ENCODE data around the gene AMER2.

Gene AMER2, protein sequence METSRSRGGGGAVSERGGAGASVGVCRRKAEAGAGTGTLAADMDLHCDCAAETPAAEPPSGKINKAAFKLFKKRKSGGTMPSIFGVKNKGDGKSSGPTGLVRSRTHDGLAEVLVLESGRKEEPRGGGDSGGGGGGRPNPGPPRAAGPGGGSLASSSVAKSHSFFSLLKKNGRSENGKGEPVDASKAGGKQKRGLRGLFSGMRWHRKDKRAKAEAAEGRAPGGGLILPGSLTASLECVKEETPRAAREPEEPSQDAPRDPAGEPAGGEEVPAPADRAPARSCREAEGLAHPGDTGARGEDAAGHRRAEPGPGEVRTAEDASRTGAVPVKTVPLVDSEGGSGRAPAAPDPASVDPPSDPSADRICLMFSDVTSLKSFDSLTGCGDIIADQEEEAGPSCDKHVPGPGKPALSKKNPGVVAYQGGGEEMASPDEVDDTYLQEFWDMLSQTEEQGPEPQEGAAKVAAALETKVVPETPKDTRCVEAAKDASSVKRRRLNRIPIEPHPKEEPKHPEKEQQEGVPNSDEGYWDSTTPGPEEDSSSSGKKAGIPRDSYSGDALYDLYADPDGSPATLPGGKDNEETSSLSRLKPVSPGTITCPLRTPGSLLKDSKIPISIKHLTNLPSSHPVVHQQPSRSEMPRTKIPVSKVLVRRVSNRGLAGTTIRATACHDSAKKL

GRCh38 chr13:25171517-25172302 is at the start of gene AMER2:
AMER2 (minus strand) TSS chr13:25172288; CDS start chr13:25171619, 669 bp downstream.
- ATAC-seq (no peak), DNase-seq (peak; percentile 16)

DNA sequence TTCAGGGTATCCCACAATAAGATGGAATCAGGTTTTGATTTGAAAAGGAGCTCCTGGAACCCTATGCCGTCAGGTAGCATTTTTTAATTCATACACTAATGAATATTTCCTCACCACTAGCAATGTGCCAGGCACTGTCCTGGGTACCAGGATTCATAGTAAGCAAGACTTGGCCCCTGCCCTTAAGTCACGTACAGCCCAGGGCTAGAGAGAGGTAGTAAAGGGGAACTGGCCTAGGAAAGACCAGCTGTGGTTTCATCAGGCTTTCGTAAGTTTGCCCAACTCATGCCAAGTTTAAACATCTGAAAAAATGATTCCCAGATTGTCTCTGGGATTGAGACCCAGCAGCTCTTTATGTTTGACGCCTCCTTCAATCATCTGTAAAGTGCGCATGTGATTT is 45.9 kb upstream of the AMER2 start:
- ATAC-seq (no peak), DNase-seq (no peak)

- ATAC-seq (peak; percentile 28), DNase-seq (no peak)
Observed at GRCh38 chr13:25217023-25217885, 45.2 kb upstream of the AMER2 start.

DNA sequence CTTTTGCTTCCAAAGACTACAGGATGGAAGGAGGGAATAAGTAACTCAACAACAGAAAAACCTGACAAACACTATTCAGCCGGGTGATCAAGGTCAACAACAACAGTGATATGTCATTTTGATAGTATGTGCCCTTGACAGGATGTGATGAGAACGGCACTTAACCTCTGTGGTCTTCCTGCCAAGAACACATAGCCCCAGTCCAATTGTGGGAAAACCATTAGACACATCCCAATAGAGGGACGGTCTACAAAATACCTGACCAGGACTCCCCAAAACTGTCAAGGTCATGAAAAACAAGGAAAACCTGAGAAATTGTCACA is 43.1 kb upstream of the AMER2 start:
- no peak for DNase-seq
- ATAC-seq, result no peak

DNA sequence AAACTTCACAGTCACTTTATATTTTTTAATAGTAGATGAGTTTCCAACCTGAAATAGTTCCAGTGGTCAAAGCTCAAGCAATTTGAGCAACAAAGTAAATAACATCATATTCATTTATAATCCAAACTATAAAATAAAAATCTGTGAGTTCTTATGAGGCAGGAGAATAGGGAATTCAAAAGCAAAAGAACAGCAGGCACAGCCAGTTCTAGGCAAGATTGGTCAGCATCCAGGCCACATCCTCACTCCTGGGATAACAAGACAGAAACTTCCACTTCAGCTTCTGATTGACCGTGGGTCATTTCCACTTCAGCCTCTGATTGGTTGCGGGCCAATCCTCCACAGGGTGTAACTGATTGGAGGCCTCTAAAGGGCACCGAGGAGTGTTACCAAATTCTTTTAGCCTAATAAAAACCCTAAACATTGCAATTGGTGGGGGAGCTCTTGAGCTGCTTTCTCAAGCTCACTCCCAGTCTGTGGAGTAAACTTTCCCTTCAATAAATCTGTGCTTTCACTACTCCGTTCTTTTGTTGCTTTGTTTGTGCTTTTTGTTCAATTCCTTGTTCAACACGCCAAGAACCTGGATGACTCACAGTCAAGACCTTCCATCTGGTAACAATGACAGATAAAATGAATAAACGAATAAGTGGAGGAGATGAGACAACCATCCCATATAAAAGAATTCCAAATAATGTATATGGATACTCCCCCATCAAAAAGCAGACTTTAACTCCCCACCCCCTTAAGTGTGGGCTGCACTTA is 42.6 kb upstream of the AMER2 start:
- DNase-seq, result no peak

GRCh38 chr13:25213715-25214114 is 41.6 kb upstream of the AMER2 start:
- ATAC-seq (no peak), DNase-seq (no peak)

More for the DNA sequence above, 42.6 kb upstream of the AMER2 start:
- no peak for ATAC-seq

DNA sequence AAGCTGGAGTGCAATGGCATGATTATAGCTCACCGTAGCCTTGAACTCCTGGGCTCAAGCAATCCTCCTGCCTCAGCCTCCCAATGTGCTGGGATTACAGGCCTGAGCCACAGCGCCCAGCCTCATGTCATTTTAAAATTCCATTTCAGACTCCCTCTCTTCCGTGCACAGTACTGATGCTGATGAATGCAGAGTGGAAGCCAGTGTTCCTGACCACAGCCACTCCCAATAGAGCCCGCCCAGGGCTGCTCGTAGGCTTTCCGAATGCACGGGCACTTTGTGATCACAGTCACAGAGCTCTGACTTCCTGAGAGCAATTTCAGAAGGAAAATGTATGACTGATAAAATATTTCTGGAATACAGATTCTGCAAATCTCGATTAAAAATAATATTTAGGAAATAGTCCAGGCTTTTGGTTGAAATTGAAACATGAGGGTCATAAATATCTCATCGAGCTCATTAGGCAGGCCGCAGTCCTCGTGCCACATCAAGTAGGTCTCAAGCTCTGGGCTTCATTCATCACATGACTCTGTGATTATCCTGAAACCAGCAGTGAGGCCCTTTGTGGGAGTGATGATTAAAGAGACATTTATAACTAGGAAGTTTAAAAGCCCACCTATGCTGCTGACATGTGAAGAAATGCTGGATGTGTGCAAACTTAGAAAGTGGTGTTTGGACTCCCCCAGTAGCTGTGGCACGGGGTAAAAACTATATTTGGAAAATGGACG is 38.9 kb upstream of the AMER2 start:
- ATAC-seq (no peak), DNase-seq (no peak)

GRCh38 chr13:25207291-25207810 is 35.3 kb upstream of the AMER2 start:
- no peak for ATAC-seq
- DNase-seq, result no peak

DNA sequence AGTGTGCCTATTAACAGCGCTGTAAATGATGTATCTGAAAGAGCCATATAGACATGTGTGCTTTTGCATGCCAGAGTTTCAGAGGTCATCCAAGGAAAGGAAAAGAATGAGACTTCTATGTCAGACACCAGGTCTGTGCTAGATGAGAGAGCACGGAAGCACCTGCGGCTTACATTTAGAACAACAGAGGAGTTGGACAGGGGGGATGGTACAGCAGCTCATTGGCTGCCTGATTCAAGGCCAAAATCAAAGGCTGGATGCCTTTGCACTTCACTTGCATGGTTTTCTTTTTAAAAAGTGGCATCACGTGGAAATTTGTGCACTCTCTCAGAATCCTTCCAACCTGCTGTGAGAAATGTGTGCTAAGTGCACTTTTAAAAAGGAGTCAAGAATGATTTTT is 32.8 kb upstream of the AMER2 start:
- no peak for ATAC-seq
- no peak for DNase-seq

GRCh38 chr13:25203127-25203740 is 31.1 kb upstream of the AMER2 start:
- DNase-seq (no peak), ATAC-seq (no peak)

DNA sequence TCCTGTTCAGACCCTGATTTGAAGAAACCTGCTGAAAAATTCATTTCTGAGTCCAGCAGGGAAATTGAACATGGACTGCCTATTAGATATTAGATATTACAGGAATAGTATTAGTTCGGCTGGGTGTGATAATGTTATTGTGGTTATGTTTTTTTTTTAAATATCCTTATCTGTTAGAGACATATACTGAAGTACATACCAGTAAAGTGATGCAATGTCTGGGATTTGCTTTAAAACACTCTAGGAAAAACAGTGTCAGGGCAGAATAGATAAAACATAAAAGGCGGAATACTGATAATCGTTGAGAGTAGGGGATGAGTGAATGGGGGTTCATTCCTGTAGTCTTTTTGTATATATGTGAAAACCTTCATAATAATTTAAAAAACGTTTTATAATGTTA is 28.7 kb upstream of the AMER2 start:
- ATAC-seq, result no peak
- DNase-seq, result no peak

DNA sequence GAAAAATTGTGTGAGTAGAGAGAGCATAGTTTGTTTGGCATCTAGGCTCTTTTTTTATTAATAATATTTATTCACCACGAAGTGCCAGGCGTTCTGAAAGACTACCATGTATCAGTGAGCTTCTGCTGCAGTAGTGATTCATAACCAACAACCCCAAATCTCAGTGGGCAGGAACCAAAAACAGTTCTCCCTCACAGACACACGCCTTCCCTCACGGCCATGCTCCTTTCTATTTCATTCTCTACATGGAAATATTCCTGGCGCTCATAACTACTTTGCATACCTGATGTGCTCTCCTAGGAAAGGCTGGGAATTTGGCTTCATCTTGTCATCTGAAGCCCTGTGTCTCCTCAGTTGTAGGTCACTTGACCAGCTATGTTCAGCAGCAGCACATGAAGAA is 26.6 kb upstream of the AMER2 start:
- DNase-seq, result no peak
- ATAC-seq, result no peak

DNA sequence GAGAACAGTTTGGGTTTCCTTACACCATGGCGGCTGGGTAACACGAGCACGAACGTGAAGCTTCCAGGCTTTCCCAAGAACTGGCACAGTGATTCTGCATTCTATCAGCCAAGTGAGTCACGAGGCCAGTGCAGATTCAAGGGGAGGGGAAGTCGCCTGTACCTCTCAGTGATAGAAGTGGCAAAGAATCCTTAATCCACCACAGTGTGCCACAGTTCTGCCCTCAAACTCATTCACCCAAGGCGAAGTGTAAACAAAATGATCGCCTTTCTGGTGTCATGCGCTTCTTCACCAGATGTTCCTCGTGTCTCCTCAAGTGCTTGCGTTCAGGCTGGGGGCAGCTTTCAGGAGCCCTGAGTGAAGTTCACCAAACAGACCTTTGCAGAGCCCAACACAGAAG is 24.9 kb upstream of the AMER2 start:
- ATAC-seq (no peak), DNase-seq (no peak)

DNA sequence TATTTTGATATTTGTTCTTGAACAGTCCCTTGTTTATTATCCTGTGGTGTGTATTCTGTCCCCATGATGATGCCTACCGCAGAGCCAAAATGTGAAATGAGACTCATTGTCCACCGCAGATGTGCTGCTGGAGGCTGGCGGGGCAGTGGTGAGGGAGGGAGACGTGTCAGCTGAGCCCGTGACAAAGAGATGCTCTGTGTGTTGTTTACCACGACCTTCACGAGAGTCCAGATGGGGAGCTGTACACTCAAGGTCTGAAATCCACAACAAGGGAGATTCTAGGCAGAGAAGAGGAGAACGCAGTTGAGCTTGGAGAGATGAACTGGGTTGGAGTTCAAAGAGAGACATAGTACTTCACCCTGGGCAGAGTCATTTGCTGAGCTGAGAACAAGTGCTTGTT is 20.8 kb upstream of the AMER2 start:
- ATAC-seq (no peak), DNase-seq (no peak)

- no peak for DNase-seq
- no peak for ATAC-seq
Observed at GRCh38 chr13:25192489-25192888, 20.4 kb upstream of the AMER2 start.

- ATAC-seq (no peak), DNase-seq (no peak)
Observed at GRCh38 chr13:25192052-25192451, 20.0 kb upstream of the AMER2 start.

GRCh38 chr13:25190771-25191170 is 18.7 kb upstream of the AMER2 start:
- no peak for DNase-seq
- ATAC-seq, result no peak

DNA sequence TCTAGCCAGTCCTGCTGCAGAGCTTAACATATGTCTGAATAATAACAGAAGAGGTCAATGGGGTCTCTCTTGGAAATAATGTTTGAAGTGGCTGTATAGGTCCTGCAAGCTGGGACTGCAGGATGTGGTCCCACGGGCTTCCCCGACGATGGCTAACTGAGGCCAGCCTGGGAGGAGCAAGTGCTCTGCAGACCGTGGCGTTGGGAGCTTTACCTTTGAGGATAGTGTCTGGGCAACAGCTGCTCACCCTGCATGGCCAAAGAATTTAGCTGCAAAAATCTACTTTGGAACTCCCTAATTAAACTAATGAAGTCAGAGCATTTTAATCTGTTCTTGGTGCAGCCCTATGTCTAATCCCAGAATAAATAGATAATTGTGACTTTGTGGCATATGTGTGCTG is 18.2 kb upstream of the AMER2 start:
- DNase-seq, result no peak
- no peak for ATAC-seq

- DNase-seq (no peak), ATAC-seq (no peak)
Observed at GRCh38 chr13:25187596-25187995, 15.5 kb upstream of the AMER2 start.

DNA sequence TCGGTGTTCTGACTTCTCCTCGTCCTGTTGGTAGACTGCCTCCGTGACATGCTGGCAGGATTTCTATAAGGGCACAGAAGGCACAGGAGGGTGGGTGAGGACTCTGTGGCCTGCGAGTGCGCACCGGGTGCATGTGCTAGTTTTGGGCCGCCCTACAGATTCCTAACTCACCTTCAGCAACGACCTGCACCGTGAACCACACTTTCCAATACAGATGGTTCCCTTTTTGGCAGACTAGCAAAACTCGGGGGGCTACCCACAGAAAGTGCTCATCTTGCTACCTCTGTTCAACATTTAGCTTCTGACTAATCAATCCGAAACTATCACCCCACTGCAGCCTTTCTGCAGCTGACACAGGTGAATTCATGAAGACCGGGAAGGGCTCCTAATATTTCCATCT is 14.1 kb upstream of the AMER2 start:
- ATAC-seq (no peak), DNase-seq (no peak)
